GM23338 (cell line): ENCODE measurements around the gene GSDMA. TPM values are rescaled to one million over a fixed set of nuclear protein-coding genes. Genes with fewer than 3 reads are reported as not detected.

ENCODE experiments used
- ATAC-seq: fragments of 200-7000 bp; cut with Tn5 transposase; 3 replicates; pipeline ENCODE4 v1.9.1; 2020
- DNase-seq: peaks from one replicate; pipeline ENCODE4 v3.0.0-alpha.2; 2015; ENCODE audit warnings: low spot score
- H2AFZ ChIP-seq: fragments of 200-600 bp; sonication (generic); 2 replicates; pipeline ENCODE4 v1.8.0; 2016; ENCODE audit warnings: antibody characterized with exemption, mild to moderate bottlenecking, moderate library complexity
- H3F3A ChIP-seq: fragments of 200-600 bp; sonication (generic); replicated peaks from 2 replicates; pipeline ENCODE4 v1.8.0; 2017; ENCODE audit warnings: antibody characterized with exemption, mixed run types, low read depth
- H3K27ac ChIP-seq: fragments of 200-600 bp; sonication (generic); 2 replicates; pipeline ENCODE4 v1.6.1; 2016; ENCODE audit warnings: low read depth
- H3K27me3 ChIP-seq: fragments of 200-600 bp; sonication (generic); 2 replicates; pipeline ENCODE4 v1.8.0; 2016; ENCODE audit warnings: mild to moderate bottlenecking, mixed run types, moderate library complexity; ENCODE audit not compliant: insufficient read depth
- H3K36me3 ChIP-seq: fragments of 200-600 bp; sonication (generic); 2 replicates; pipeline ENCODE4 v1.8.0; 2016; ENCODE audit warnings: mild to moderate bottlenecking; ENCODE audit not compliant: insufficient read depth
- H3K4me1 ChIP-seq: fragments of 200-600 bp; sonication (generic); 2 replicates; pipeline ENCODE4 v1.8.0; 2016; ENCODE audit warnings: mild to moderate bottlenecking, moderate library complexity; ENCODE audit not compliant: insufficient read depth
- H3K4me2 ChIP-seq: fragments of 200-600 bp; sonication (generic); 2 replicates; pipeline ENCODE4 v1.7.1; 2017; ENCODE audit warnings: mixed run types
- H3K4me3 ChIP-seq: fragments of 200-600 bp; sonication (generic); 2 replicates; pipeline ENCODE4 v1.6.1; 2016; ENCODE audit warnings: mixed run types
- H3K79me2 ChIP-seq: fragments of 200-600 bp; sonication (generic); replicated peaks from 2 replicates; pipeline ENCODE4 v1.8.0; 2017; ENCODE audit warnings: mild to moderate bottlenecking; ENCODE audit not compliant: insufficient read depth
- H3K9me2 ChIP-seq: fragments of 200-600 bp; sonication (generic); 2 replicates; pipeline ENCODE4 v1.8.0; 2017; ENCODE audit not compliant: insufficient read depth
- H4K20me1 ChIP-seq: fragments of 200-600 bp; sonication (generic); replicated peaks from 2 replicates; pipeline ENCODE4 v1.8.0; 2017; ENCODE audit warnings: mild to moderate bottlenecking; ENCODE audit not compliant: insufficient read depth
- H3K27ac Mint-ChIP-seq: 2 replicates; pipeline ENCODE4 v1.8.0; 2020; ENCODE audit warnings: inconsistent platforms, mild to moderate bottlenecking, moderate library complexity, mixed read lengths
- H3K27me3 Mint-ChIP-seq: 3 replicates; pipeline ENCODE4 v1.8.0; 2022; ENCODE audit warnings: low read depth, mild to moderate bottlenecking, moderate library complexity, mixed read lengths, inconsistent platforms; ENCODE audit not compliant: insufficient read depth, poor library complexity
- H3K36me3 Mint-ChIP-seq: 3 replicates; pipeline ENCODE4 v1.8.0; 2021; ENCODE audit warnings: low read depth, mild to moderate bottlenecking, inconsistent platforms, moderate library complexity, mixed read lengths
- H3K4me1 Mint-ChIP-seq: 3 replicates; pipeline ENCODE4 v1.8.0; 2020; ENCODE audit warnings: mild to moderate bottlenecking, inconsistent platforms, mixed read lengths
- H3K4me3 Mint-ChIP-seq: 3 replicates; pipeline ENCODE4 v1.8.0; 2021; ENCODE audit warnings: moderate library complexity, mild to moderate bottlenecking, inconsistent platforms, mixed read lengths
- H3K9me3 Mint-ChIP-seq: 3 replicates; pipeline ENCODE4 v1.8.0; 2020; ENCODE audit warnings: moderate library complexity, mild to moderate bottlenecking, inconsistent platforms, mixed read lengths
- CREB1 ChIP-seq: fragments of 250-450 bp; sonication (Bioruptor Pico); IDR thresholded peaks from 2 replicates; pipeline ENCODE4 v1.5.0; 2020; ENCODE audit warnings: low read depth, mild to moderate bottlenecking, moderate library complexity
- EZH2 ChIP-seq: fragments of 200-600 bp; sonication (generic); IDR thresholded peaks from one replicate; pipeline ENCODE4 v1.8.0; 2017; ENCODE audit warnings: antibody characterized with exemption, mild to moderate bottlenecking, low read depth; ENCODE audit not compliant: unreplicated experiment
- EZH2phosphoT487 ChIP-seq: fragments of 200-600 bp; sonication (generic); IDR thresholded peaks from one replicate; pipeline ENCODE4 v1.8.1; 2018; ENCODE audit warnings: antibody characterized with exemption; ENCODE audit not compliant: unreplicated experiment
- JUNB ChIP-seq: IDR thresholded peaks from one replicate; pipeline ENCODE4 v1.6.1; 2016; ENCODE audit warnings: antibody characterized with exemption; ENCODE audit not compliant: unreplicated experiment
- NANOG ChIP-seq: IDR thresholded peaks from 2 replicates; pipeline ENCODE4 v1.6.1; 2016; ENCODE audit warnings: antibody characterized with exemption, borderline replicate concordance
- POLR2AphosphoS5 ChIP-seq: IDR thresholded peaks from 2 replicates; pipeline ENCODE4 v1.6.1; 2016; ENCODE audit warnings: antibody characterized with exemption, low read depth
- STAT1 ChIP-seq: IDR thresholded peaks from one replicate; pipeline ENCODE4 v1.6.1; 2016; ENCODE audit warnings: antibody characterized with exemption; ENCODE audit not compliant: unreplicated experiment
- ZNF114 ChIP-seq: fragments of 250-450 bp; sonication (Bioruptor Pico); IDR thresholded peaks from 2 replicates; pipeline ENCODE4 v1.5.0; 2020; ENCODE audit warnings: mild to moderate bottlenecking, moderate library complexity
- ZNF331 ChIP-seq: fragments of 250-450 bp; sonication (Bioruptor Pico); IDR thresholded peaks from 2 replicates; pipeline ENCODE4 v1.5.0; 2020; ENCODE audit warnings: low read depth, mild to moderate bottlenecking, moderate library complexity
- polyA plus RNA-seq: library from polyadenylated mRNA; unstranded; fragments of >200 nt; fragmentation: Nextera tagmentation; extraction: Ambion mirVana; gene quantifications from 2 replicates; pipeline ENCODE4 v1.2.1, GENCODE V29; 2016
- total RNA-seq: library from RNA; depleted of rRNA; stranded (reverse); fragments of >200 nt; shearing (Covaris generic); gene quantifications from 2 replicates; pipeline ENCODE4 v1.2.3, GENCODE V29; 2014
- TF ChIP-seq, protein P1 (sequence below), 2 experiments: fragments of 200-600 bp in 1 of 2; sonication (generic) in 1 of 2; conservative IDR thresholded peaks; 2 replicates each; pipeline versions ENCODE4 v1.5.1 to v1.6.1; 2016 to 2017; ENCODE audit warnings: antibody characterized with exemption in 2 of 2, low read depth in 2 of 2, mild to moderate bottlenecking in 2 of 2, moderate library complexity in 1 of 2
- TF ChIP-seq, protein P2 (sequence below): fragments of 250-450 bp; sonication (Bioruptor Pico); IDR thresholded peaks from 2 replicates; pipeline ENCODE4 v1.5.0; 2020; ENCODE audit warnings: mild to moderate bottlenecking, moderate library complexity
- TF ChIP-seq, protein P3 (sequence below): IDR thresholded peaks from 2 replicates; pipeline ENCODE4 v1.6.1; 2016; ENCODE audit warnings: antibody characterized with exemption
- TF ChIP-seq, protein P4 (sequence below): IDR thresholded peaks from one replicate; pipeline ENCODE4 v1.6.1; 2018; ENCODE audit warnings: antibody characterized with exemption; ENCODE audit not compliant: unreplicated experiment

The GSDMA gene
- total and polyA plus RNA-seq, 2 experiments from 2014 or later = not detected

DNA sequence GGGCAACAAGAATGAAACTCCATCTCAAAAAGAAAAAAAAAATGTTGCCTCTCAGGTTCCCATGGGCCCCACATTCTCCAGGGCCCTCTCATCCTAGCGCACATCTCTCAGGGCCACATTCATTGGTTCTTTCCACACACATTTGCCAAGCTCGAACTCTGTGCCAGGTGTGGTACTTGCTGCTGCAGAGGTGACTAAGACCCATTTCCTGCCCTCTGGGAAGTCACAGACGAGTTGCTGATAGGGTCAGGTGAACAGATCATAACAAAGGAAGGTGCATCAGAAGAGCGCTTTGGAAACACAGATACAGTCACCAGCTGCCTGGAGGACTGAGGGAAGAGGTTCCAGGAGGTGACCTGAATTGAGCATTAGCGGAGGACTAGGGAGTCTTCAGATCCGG, 1.0 kb downstream of the GSDMA start:
- DNase-seq (no peak), ATAC-seq (no peak)
- Histone ChIP-seq H3K79me2 (no peaks in the 10 kb centered on the region), H2AFZ (no peak overlapping the region; the same call in 1 of the 2 replicates), H4K20me1 (no peaks in the 10 kb centered on the region), H3K27ac (no peak overlapping the region), H3F3A (no peaks in the 10 kb centered on the region), H3K9me2 (no peaks in the 10 kb centered on the region), H3K27me3 (no peaks in the 10 kb centered on the region), H3K36me3 (no peaks in the 10 kb centered on the region), H3K4me1 (no peaks in the 10 kb centered on the region), H3K4me3 (no peak overlapping the region), H3K4me2 (no peak overlapping the region)
- Mint-ChIP-seq H3K27me3 (peaks cover 17% of the 10 kb centered on the region), H3K9me3 (no peaks in the 10 kb centered on the region), H3K4me3 (no peak overlapping the region), H3K4me1 (peaks cover 7% of the 10 kb centered on the region; the same call in 2 of the 3 replicates), H3K36me3 (no peaks in the 10 kb centered on the region), H3K27ac (no peak overlapping the region)
- TF ChIP-seq CREB1 (CRISPR knock-in tag) (no peak), EZH2phosphoT487 (no peak), ZNF114 (CRISPR knock-in tag) (no peak), ZNF331 (CRISPR knock-in tag) (no peak), POLR2AphosphoS5 (no peak), JUNB (no peak), STAT1 (no peak), EZH2 (no peak), NANOG (no peak)
- TF ChIP-seq, protein P1, sequence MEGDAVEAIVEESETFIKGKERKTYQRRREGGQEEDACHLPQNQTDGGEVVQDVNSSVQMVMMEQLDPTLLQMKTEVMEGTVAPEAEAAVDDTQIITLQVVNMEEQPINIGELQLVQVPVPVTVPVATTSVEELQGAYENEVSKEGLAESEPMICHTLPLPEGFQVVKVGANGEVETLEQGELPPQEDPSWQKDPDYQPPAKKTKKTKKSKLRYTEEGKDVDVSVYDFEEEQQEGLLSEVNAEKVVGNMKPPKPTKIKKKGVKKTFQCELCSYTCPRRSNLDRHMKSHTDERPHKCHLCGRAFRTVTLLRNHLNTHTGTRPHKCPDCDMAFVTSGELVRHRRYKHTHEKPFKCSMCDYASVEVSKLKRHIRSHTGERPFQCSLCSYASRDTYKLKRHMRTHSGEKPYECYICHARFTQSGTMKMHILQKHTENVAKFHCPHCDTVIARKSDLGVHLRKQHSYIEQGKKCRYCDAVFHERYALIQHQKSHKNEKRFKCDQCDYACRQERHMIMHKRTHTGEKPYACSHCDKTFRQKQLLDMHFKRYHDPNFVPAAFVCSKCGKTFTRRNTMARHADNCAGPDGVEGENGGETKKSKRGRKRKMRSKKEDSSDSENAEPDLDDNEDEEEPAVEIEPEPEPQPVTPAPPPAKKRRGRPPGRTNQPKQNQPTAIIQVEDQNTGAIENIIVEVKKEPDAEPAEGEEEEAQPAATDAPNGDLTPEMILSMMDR (conservative IDR thresholded peaks at IDR 0.05; ENCODE audit: low read depth in 2 of 2) = no peak
- TF ChIP-seq, protein P2, sequence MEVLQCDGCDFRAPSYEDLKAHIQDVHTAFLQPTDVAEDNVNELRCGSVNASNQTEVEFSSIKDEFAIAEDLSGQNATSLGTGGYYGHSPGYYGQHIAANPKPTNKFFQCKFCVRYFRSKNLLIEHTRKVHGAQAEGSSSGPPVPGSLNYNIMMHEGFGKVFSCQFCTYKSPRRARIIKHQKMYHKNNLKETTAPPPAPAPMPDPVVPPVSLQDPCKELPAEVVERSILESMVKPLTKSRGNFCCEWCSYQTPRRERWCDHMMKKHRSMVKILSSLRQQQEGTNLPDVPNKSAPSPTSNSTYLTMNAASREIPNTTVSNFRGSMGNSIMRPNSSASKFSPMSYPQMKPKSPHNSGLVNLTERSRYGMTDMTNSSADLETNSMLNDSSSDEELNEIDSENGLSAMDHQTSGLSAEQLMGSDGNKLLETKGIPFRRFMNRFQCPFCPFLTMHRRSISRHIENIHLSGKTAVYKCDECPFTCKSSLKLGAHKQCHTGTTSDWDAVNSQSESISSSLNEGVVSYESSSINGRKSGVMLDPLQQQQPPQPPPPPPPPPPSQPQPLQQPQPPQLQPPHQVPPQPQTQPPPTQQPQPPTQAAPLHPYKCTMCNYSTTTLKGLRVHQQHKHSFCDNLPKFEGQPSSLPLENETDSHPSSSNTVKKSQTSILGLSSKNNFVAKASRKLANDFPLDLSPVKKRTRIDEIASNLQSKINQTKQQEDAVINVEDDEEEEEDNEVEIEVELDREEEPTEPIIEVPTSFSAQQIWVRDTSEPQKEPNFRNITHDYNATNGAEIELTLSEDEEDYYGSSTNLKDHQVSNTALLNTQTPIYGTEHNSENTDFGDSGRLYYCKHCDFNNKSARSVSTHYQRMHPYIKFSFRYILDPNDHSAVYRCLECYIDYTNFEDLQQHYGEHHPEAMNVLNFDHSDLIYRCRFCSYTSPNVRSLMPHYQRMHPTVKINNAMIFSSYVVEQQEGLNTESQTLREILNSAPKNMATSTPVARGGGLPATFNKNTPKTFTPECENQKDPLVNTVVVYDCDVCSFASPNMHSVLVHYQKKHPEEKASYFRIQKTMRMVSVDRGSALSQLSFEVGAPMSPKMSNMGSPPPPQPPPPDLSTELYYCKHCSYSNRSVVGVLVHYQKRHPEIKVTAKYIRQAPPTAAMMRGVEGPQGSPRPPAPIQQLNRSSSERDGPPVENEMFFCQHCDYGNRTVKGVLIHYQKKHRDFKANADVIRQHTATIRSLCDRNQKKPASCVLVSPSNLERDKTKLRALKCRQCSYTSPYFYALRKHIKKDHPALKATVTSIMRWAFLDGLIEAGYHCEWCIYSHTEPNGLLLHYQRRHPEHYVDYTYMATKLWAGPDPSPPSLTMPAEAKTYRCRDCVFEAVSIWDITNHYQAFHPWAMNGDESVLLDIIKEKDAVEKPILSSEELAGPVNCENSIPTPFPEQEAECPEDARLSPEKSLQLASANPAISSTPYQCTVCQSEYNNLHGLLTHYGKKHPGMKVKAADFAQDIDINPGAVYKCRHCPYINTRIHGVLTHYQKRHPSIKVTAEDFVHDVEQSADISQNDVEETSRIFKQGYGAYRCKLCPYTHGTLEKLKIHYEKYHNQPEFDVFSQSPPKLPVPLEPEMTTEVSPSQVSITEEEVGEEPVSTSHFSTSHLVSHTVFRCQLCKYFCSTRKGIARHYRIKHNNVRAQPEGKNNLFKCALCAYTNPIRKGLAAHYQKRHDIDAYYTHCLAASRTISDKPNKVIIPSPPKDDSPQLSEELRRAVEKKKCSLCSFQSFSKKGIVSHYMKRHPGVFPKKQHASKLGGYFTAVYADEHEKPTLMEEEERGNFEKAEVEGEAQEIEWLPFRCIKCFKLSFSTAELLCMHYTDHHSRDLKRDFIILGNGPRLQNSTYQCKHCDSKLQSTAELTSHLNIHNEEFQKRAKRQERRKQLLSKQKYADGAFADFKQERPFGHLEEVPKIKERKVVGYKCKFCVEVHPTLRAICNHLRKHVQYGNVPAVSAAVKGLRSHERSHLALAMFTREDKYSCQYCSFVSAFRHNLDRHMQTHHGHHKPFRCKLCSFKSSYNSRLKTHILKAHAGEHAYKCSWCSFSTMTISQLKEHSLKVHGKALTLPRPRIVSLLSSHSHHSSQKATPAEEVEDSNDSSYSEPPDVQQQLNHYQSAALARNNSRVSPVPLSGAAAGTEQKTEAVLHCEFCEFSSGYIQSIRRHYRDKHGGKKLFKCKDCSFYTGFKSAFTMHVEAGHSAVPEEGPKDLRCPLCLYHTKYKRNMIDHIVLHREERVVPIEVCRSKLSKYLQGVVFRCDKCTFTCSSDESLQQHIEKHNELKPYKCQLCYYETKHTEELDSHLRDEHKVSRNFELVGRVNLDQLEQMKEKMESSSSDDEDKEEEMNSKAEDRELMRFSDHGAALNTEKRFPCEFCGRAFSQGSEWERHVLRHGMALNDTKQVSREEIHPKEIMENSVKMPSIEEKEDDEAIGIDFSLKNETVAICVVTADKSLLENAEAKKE = no peak
- TF ChIP-seq, protein P3, sequence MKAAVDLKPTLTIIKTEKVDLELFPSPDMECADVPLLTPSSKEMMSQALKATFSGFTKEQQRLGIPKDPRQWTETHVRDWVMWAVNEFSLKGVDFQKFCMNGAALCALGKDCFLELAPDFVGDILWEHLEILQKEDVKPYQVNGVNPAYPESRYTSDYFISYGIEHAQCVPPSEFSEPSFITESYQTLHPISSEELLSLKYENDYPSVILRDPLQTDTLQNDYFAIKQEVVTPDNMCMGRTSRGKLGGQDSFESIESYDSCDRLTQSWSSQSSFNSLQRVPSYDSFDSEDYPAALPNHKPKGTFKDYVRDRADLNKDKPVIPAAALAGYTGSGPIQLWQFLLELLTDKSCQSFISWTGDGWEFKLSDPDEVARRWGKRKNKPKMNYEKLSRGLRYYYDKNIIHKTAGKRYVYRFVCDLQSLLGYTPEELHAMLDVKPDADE = no peak
- TF ChIP-seq, protein P4, sequence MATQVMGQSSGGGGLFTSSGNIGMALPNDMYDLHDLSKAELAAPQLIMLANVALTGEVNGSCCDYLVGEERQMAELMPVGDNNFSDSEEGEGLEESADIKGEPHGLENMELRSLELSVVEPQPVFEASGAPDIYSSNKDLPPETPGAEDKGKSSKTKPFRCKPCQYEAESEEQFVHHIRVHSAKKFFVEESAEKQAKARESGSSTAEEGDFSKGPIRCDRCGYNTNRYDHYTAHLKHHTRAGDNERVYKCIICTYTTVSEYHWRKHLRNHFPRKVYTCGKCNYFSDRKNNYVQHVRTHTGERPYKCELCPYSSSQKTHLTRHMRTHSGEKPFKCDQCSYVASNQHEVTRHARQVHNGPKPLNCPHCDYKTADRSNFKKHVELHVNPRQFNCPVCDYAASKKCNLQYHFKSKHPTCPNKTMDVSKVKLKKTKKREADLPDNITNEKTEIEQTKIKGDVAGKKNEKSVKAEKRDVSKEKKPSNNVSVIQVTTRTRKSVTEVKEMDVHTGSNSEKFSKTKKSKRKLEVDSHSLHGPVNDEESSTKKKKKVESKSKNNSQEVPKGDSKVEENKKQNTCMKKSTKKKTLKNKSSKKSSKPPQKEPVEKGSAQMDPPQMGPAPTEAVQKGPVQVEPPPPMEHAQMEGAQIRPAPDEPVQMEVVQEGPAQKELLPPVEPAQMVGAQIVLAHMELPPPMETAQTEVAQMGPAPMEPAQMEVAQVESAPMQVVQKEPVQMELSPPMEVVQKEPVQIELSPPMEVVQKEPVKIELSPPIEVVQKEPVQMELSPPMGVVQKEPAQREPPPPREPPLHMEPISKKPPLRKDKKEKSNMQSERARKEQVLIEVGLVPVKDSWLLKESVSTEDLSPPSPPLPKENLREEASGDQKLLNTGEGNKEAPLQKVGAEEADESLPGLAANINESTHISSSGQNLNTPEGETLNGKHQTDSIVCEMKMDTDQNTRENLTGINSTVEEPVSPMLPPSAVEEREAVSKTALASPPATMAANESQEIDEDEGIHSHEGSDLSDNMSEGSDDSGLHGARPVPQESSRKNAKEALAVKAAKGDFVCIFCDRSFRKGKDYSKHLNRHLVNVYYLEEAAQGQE = no peak
